ENCODE data around the gene RWDD4. TPM values are rescaled to one million over a fixed set of nuclear protein-coding genes. Genes with fewer than 3 reads are reported as not detected.
A peak's percentile ranks its signal among the peaks of the same experiment; 100 is the strongest.

The RWDD4 gene
- total RNA-seq, 4 donors from 2014 or later: 15.1 to 33.9 (median 26.0) TPM

GRCh38 chr4:183658362-183659028 is 490 bp downstream of the RWDD4 start:
- no peaks in the 10 kb centered on the region for H3K27me3 ChIP-seq
- peak overlapping the region; percentile 92 to 97 (median 94) for H3K27ac ChIP-seq
- TF ChIP-seq CTCF (IDR thresholded peaks at IDR 0.05) (no peak), POLR2A (IDR thresholded peaks at IDR 0.05) (no peak)
- WGBS, 2 donors: 0% methylated on average over 3 to 7 of the region's 39 CpGs
- DNase-seq: no peak
- peak overlapping the region; percentile 67 to 94 (median 73) for H3K4me3 ChIP-seq
- peaks cover 8 to 37% (median 12%) of the 10 kb centered on the region in 3 donors for H3K4me1 ChIP-seq
- intact Hi-C loops (cut with DNase I): loop anchor here (5.0 kb wide), 1 partner anchor 151 kb away; the partner anchor contains the start of gene ING2
- peaks cover 0 to 26% (median 0%) of the 10 kb centered on the region in 3 donors for H3K36me3 ChIP-seq
- H3K9me3 ChIP-seq: no peaks in the 10 kb centered on the region

- no peaks in the 10 kb centered on the region for H3K27me3 ChIP-seq
- peaks cover 0 to 35% (median 0%) of the 10 kb centered on the region in 3 donors for H3K36me3 ChIP-seq
- H3K27ac ChIP-seq: peak overlapping the region in 1 of 4 donors; percentile 92
- no peak for DNase-seq
- peaks cover 8 to 37% (median 12%) of the 10 kb centered on the region in 3 donors for H3K4me1 ChIP-seq
- 71 to 74% methylated on average over 3 of the region's 3 CpGs for WGBS, 2 donors
- peak overlapping the region in 2 of 4 donors; percentile 67 to 73 for H3K4me3 ChIP-seq
- intact Hi-C loops (cut with DNase I): loop anchor here (5.0 kb wide), 1 partner anchor 150 kb away; the partner anchor contains the start of gene ING2
- no peak for TF ChIP-seq POLR2A (IDR thresholded peaks at IDR 0.05)
- TF ChIP-seq CTCF (IDR thresholded peaks at IDR 0.05): no peak
- no peaks in the 10 kb centered on the region for H3K9me3 ChIP-seq
Observed at GRCh38 chr4:183657564-183657963, 1.4 kb downstream of the RWDD4 start.

GRCh38 chr4:183645326-183645725 is 13.7 kb downstream of the RWDD4 start:
- H3K36me3 ChIP-seq: peaks cover 5 to 88% (median 39%) of the 10 kb centered on the region in 3 donors
- intact Hi-C loops (cut with DNase I): no loop called here
- no peak overlapping the region for H3K27ac ChIP-seq

GRCh38 chr4:183639291-183639690 is 19.7 kb downstream of the RWDD4 start:
- intact Hi-C loops (cut with DNase I): no loop called here
- Histone ChIP-seq H3K27ac (peak overlapping the region in 1 of 4 donors; percentile 34), H3K9me3 (no peaks in the 10 kb centered on the region), H3K36me3 (peaks cover 0 to 29% (median 0%) of the 10 kb centered on the region in 3 donors), H3K27me3 (no peaks in the 10 kb centered on the region), H3K4me3 (no peak overlapping the region), H3K4me1 (peaks cover 0 to 26% (median 0%) of the 10 kb centered on the region in 3 donors)
- no peak for DNase-seq
- TF ChIP-seq CTCF (IDR thresholded peaks at IDR 0.05) (no peak), POLR2A (IDR thresholded peaks at IDR 0.05) (no peak)
- WGBS, 2 donors: 73 to 77% methylated on average over 3 of the region's 3 CpGs

More at GRCh38 chr4:183645326-183645725, 13.7 kb downstream of the RWDD4 start:
- 79 to 86% methylated on average over 7 of the region's 7 CpGs for WGBS, 2 donors
- Histone ChIP-seq H3K4me3 (no peak overlapping the region), H3K4me1 (no peaks in the 10 kb centered on the region), H3K9me3 (no peaks in the 10 kb centered on the region), H3K27me3 (no peaks in the 10 kb centered on the region)
- TF ChIP-seq CTCF (IDR thresholded peaks at IDR 0.05): no peak
- TF ChIP-seq POLR2A (IDR thresholded peaks at IDR 0.05): no peak
- no peak for DNase-seq

- Histone ChIP-seq H3K9me3 (no peaks in the 10 kb centered on the region), H3K4me3 (no peak overlapping the region), H3K4me1 (peaks cover 0 to 34% (median 0%) of the 10 kb centered on the region in 3 donors), H3K36me3 (peaks cover 0 to 20% (median 0%) of the 10 kb centered on the region in 3 donors), H3K27me3 (no peaks in the 10 kb centered on the region), H3K27ac (peak overlapping the region in 1 of 4 donors; percentile 34)
- TF ChIP-seq POLR2A (IDR thresholded peaks at IDR 0.05): no peak
- intact Hi-C loops (cut with DNase I): no loop called here
- no peak for DNase-seq
- WGBS, 2 donors: 59 to 73% methylated on average over 4 of the region's 5 CpGs
Observed at GRCh38 chr4:183638436-183638835, 20.5 kb downstream of the RWDD4 start.

All from esophagus squamous epithelium (tissue), 5 donors.